Duodenal mucosa (tissue), 2 donors: Measurements from ENCODE around the gene MBP.
"Not testable (repeated sequence)": the region's sequence is repeated elsewhere in the genome, so short reads cannot be mapped to it uniquely, and the experiment has no call there.

Experiments
- H3K27ac ChIP-seq: one replicate; pipeline ENCODE4 v1.7.0; 2013; ENCODE audit warnings: low read depth, low read length
- H3K27me3 ChIP-seq, 2 donors: one replicate each; pipeline ENCODE4 v1.7.0; 2013; ENCODE audit warnings: low read length in 2 of 2, control low read depth in 1 of 2; ENCODE audit not compliant: insufficient read depth in 2 of 2, control insufficient read depth in 1 of 2
- H3K36me3 ChIP-seq, 2 donors: one replicate each; pipeline ENCODE4 v1.7.0; 2013; ENCODE audit warnings: low read length in 2 of 2, control low read depth in 1 of 2; ENCODE audit not compliant: insufficient read depth in 2 of 2, control insufficient read depth in 1 of 2
- H3K4me1 ChIP-seq, 2 donors: one replicate each; pipeline ENCODE4 v1.7.0; 2013; ENCODE audit warnings: low read length in 2 of 2, control low read depth in 1 of 2; ENCODE audit not compliant: insufficient read depth in 2 of 2, control insufficient read depth in 1 of 2
- H3K4me3 ChIP-seq, 2 donors: one replicate each; pipeline ENCODE4 v1.7.0; 2013; ENCODE audit warnings: low read length in 2 of 2, low read depth in 1 of 2
- H3K9ac ChIP-seq, 2 donors: one replicate each; pipeline ENCODE4 v1.7.0; 2013; ENCODE audit warnings: low read length in 2 of 2, low read depth in 1 of 2
- H3K9me3 ChIP-seq, 2 donors: one replicate each; pipeline ENCODE4 v1.7.0; 2013; ENCODE audit warnings: low read length in 2 of 2, control low read depth in 1 of 2; ENCODE audit not compliant: control insufficient read depth in 1 of 2

MBP gene

DNA sequence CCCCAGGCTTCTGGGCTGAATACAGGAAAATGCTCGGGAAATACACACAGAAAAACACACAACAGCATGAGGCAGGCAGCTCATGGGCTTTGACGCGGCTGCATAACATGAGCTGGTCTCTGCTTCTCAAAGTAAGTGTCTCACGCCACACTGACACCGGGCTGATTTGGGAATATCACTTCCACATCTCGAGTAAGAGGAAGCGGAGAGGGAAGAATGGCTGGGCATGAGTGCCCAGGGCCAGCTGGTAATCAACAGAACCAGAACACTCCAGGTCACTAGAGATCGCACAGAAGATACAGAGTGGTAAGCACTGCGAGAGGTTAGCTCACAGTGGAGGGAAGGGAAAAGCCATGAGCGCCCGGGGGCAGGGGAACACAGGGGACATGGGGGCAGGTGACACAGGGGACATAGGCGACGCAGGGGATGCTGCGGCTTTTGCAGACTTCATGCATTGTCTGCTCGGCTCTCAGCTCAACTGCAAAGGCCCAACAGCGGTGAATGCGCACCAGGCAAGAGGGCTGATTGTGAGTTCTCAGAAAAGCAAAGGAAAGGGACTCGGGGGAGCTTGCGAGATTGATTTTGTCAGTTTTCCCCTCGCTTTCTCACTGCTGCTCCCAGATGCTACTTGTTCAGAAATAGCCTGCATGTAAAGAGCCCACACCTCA, 141.4 kb downstream of the MBP start:
- H3K27me3 ChIP-seq = no peaks in the 10 kb centered on the region
- no peaks in the 10 kb centered on the region for H3K9me3 ChIP-seq
- no peaks in the 10 kb centered on the region for H3K36me3 ChIP-seq
- no peaks in the 10 kb centered on the region for H3K4me1 ChIP-seq
- H3K9ac ChIP-seq = no peak overlapping the region
- no peak overlapping the region for H3K4me3 ChIP-seq
- no peak overlapping the region for H3K27ac ChIP-seq

DNA sequence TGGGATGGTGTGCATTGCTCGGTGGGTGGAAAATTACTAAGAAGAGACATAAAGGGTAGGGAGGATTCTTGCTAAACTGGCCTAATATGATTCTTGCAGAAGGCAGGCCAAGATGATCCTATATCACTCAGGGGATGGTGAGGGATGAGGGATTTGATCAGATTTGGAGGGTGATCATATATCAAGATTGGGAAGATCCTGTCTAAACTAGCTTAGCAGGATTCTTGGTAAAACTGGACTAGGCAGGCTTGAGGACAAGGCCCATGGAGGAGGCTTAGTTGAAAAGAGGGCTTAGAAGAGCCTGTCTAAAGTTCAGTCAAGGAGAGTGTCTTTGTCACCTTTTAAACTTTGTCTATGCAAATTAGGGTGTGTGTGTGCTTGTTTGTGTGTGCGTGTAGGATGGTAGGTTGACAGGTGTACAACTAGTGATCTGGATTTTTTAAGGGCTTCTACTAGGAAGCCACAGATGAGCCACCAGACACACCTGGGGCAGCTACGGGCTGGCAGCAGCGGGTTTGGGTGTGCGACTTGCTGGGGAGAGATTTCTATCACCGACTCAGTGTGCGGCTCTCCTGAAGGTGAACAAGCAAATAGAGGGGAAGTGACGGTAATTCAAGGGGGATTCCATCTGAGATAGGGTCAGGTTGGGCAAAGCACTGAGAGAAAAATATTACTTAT, 142.1 kb downstream of the MBP start:
- not testable (repeated sequence) for H3K36me3 ChIP-seq, H3K27ac ChIP-seq, H3K9me3 ChIP-seq, H3K4me1 ChIP-seq, H3K27me3 ChIP-seq, H3K4me3 ChIP-seq, H3K9ac ChIP-seq

DNA sequence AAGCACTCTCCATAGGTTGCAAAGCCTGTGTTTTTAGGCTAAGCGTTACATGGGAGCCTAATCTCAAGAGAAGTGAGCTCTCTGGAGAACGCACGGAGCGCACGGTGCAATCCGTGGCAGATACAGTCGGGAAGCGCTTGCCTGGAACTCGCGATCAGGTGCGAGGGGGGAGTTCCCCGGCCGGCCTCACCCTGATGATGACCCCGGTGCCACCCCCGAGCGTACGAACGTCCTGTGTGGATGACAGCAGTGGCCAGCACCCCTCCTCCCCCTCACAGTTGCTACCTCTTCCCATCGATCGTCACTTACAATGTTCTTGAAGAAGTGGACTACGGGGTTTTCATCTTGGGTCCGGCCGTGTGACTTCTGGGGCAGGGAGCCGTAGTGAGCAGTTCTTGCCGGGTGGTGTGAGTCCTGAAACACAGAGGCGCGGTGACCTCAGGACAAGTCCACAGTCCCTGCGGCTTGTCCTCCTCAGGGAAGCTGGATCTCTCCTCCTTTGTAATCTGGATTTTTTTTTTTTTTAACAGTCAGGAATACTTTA, 142.9 kb downstream of the MBP start:
- H3K4me3 ChIP-seq = no peak overlapping the region
- H3K36me3 ChIP-seq = no peaks in the 10 kb centered on the region
- no peaks in the 10 kb centered on the region for H3K4me1 ChIP-seq
- no peak overlapping the region for H3K9ac ChIP-seq
- H3K9me3 ChIP-seq = no peaks in the 10 kb centered on the region
- H3K27ac ChIP-seq = no peak overlapping the region
- H3K27me3 ChIP-seq = no peaks in the 10 kb centered on the region

DNA sequence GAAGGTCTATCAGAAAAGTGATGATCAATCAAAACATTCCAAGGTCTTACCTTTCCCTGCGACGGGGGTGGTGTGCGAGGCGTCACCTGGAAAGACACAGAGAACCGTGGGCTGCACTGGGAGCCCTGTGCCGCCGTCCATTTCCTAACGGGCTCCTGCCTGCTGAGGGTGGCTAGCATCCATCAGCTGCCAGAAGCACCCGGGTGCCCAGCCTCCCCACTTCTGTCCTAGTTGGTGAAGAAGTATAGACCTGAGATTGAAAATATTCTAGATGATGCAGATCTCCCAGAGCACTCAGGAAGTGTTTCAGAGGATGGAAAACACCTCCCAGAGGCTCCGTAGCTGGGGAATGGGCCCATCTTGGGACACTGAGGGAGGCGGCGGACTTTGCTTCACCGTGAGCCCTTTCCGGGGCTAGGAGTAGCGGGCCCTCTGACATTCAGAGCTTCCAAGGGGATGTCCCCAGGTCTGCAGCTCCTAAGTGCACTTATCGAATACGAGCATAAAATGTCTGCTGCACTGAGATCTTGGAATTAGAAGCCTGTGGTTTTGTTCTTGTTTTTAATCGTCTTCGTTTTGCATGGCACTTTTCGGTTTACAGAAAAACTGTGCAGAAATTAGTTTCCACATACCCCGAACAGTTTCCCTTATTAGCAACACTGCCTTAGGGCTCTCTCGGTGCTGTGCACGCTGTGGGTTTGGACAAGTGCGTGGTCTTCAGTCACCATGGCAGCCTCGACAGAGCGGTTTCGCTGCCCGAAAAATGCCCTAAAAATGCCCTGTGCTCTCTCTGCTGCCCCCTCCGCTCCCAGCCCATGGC, 143.5 kb downstream of the MBP start:
- Histone ChIP-seq H3K9me3 (no peaks in the 10 kb centered on the region), H3K36me3 (no peaks in the 10 kb centered on the region), H3K4me1 (no peaks in the 10 kb centered on the region), H3K27ac (no peak overlapping the region), H3K27me3 (no peaks in the 10 kb centered on the region), H3K4me3 (no peak overlapping the region), H3K9ac (no peak overlapping the region)

DNA sequence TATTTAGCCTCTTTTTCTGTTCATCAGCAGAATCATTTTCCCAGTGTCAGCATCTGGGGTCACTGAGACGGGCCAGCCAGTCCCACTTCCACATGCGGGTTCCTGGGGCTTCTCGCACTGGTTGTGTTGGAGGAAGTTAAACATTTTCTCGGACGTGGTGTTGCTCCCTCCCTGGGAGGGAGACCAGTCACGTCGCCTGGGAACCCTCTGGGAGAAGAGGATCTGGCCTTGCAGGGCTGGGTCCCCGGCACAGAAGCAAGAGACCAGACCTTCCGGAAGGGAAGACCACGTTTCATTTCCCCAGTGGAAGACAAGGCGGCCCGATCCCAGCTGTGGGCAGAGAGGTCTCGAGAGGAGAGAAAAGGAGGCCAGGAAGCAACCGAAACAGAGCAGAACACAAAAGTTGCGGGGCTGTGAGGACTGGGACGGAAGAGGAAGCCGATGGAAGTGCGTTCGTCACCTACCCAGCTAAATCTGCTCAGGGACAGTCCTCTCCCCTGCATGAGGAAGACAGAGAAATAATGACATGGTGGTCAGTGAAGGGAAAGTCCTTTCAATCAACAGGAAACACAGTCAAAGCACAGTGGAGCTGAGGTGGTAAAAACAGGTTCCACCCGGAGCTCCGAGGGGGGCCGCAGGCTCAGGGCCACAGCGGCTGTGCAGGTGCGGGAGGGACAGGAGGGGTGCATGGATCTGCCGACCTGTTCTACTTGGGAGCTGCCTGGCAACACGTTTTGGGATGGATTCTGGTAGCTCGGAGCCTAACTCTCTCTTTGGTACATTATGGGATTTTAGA, 144.4 kb downstream of the MBP start:
- Histone ChIP-seq H3K27ac (peak overlapping the region; percentile 36), H3K4me1 (peaks cover 6 to 7% of the 10 kb centered on the region in 2 donors)

GRCh38 chr18:76986406-76986805, 146.2 kb downstream of the MBP start:
- H3K9ac ChIP-seq = no peak overlapping the region
- peaks cover 22% of the 10 kb centered on the region in 2 donors for H3K4me1 ChIP-seq

More for the DNA sequence above, 144.4 kb downstream of the MBP start:
- Histone ChIP-seq H3K27me3 (no peaks in the 10 kb centered on the region), H3K36me3 (no peaks in the 10 kb centered on the region), H3K9ac (no peak overlapping the region), H3K9me3 (no peaks in the 10 kb centered on the region), H3K4me3 (no peak overlapping the region)

DNA sequence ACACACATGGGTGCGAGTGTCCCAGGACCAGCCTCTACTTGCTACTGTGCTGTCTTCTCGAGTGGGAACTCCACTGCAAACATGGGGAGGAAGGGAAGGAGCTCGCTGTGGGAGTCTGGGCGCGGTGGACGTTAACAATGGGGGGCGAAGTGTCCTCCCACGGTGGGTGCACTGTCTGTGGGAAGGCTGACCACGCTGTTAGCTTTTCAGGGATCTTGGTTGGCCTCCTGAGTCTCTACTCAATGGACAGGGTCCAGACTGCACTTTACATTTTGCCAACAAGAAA, 146.7 kb downstream of the MBP start:
- H3K27ac ChIP-seq = no peak overlapping the region

More at GRCh38 chr18:76986406-76986805, 146.2 kb downstream of the MBP start:
- no peaks in the 10 kb centered on the region for H3K9me3 ChIP-seq
- H3K36me3 ChIP-seq = no peaks in the 10 kb centered on the region
- H3K27me3 ChIP-seq = no peaks in the 10 kb centered on the region
- H3K27ac ChIP-seq = no peak overlapping the region
- H3K4me3 ChIP-seq = no peak overlapping the region

GRCh38 chr18:76985156-76985950, 147.2 kb downstream of the MBP start:
- H3K27ac ChIP-seq = no peak overlapping the region
- H3K4me3 ChIP-seq = no peak overlapping the region
- no peak overlapping the region for H3K9ac ChIP-seq
- no peaks in the 10 kb centered on the region for H3K36me3 ChIP-seq
- H3K4me1 ChIP-seq = peaks cover 24 to 30% of the 10 kb centered on the region in 2 donors
- H3K9me3 ChIP-seq = no peaks in the 10 kb centered on the region
- no peaks in the 10 kb centered on the region for H3K27me3 ChIP-seq

More for the DNA sequence above, 146.7 kb downstream of the MBP start:
- H3K36me3 ChIP-seq = no peaks in the 10 kb centered on the region
- no peaks in the 10 kb centered on the region for H3K9me3 ChIP-seq
- H3K27me3 ChIP-seq = no peaks in the 10 kb centered on the region
- H3K9ac ChIP-seq = no peak overlapping the region
- H3K4me1 ChIP-seq = peaks cover 24 to 27% of the 10 kb centered on the region in 2 donors
- H3K4me3 ChIP-seq = no peak overlapping the region
